ENCODE data around the gene PTGFRN. TPM values are rescaled to one million over a fixed set of nuclear protein-coding genes. Genes with fewer than 3 reads are reported as not detected.

The PTGFRN gene
- total and polyA plus RNA-seq, 2 of the 13 experiments (the other 11 are each of a cell fraction or from before 2014, with no cell fraction given): 3.3 to 11.3 TPM

- Histone ChIP-seq H2AFZ (ENCODE audit: low read length) (no peak overlapping the region), H4K20me1 (ENCODE audit: insufficient read depth, low read length) (no peaks in the 10 kb centered on the region), H3K36me3 (replicated peaks in 1 of 2; ENCODE audit: control insufficient read depth in 1 of 2, insufficient read depth in 2 of 2, low read length in 2 of 2) (no peaks in the 10 kb centered on the region), H3K9me3 (ENCODE audit: low read length) (no peaks in the 10 kb centered on the region), H3K79me2 (ENCODE audit: insufficient read depth, low read length) (no peaks in the 10 kb centered on the region), H3K4me3 (replicated peaks in 1 of 3; ENCODE audit: insufficient read depth in 1 of 3, low read depth in 2 of 3, low read length in 3 of 3) (no peak overlapping the region), H3K4me1 (ENCODE audit: insufficient read depth, low read length) (peaks cover 6% of the 10 kb centered on the region; the same call in 1 of the 2 replicates), H3K27me3 (ENCODE audit: control insufficient read depth in 1 of 2, insufficient read depth in 2 of 2, low read length in 2 of 2) (no peaks in the 10 kb centered on the region), H3K4me2 (ENCODE audit: low read depth, low read length) (no peak overlapping the region), H3K27ac (ENCODE audit: extremely low read length, insufficient read depth, low read length) (no peak overlapping the region), H3K9ac (ENCODE audit: insufficient read depth, low read depth, low read length) (no peak overlapping the region)
- BruUV-seq (replicated peaks): no TSS peak
- FAIRE-seq (no peak), DNase-seq (ENCODE audit: low spot score) (no peak), ATAC-seq (no peak)
- WGBS (ENCODE audit: low lambda C conversion rate): 65% methylated on average over 5 of the region's 5 CpGs
- ChIA-PET POLR2A (no interaction called here), CTCF (ENCODE audit: low intra/inter-chr PET ratio, low total read pairs) (no interaction called here)
- TF ChIP-seq IRF2 (CRISPR knock-in tag; IDR thresholded peaks at IDR 0.05) (no peak), ZNF513 (CRISPR knock-in tag; conservative IDR thresholded peaks at IDR 0.05) (no peak), SP5 (CRISPR knock-in tag; IDR thresholded peaks at IDR 0.05; ENCODE audit: borderline replicate concordance, low read depth) (no peak), ZNF576 (CRISPR knock-in tag; IDR thresholded peaks at IDR 0.05) (no peak), ZNF512 (CRISPR knock-in tag; IDR thresholded peaks at IDR 0.05) (no peak), RORA (CRISPR knock-in tag; IDR thresholded peaks at IDR 0.05) (no peak), DDIT3 (CRISPR knock-in tag; IDR thresholded peaks at IDR 0.05) (no peak), ZXDC (CRISPR knock-in tag; IDR thresholded peaks at IDR 0.05) (no peak), TARDBP (CRISPR knock-in tag; IDR thresholded peaks at IDR 0.05) (no peak), HDAC2 (CRISPR knock-in tag; IDR thresholded peaks at IDR 0.05) (no peak), HMG20B (CRISPR knock-in tag; conservative IDR thresholded peaks at IDR 0.05) (no peak), ZBTB8A (CRISPR knock-in tag; IDR thresholded peaks at IDR 0.05; ENCODE audit: borderline replicate concordance, low read depth) (no peak), ONECUT2 (CRISPR knock-in tag; IDR thresholded peaks at IDR 0.05) (no peak), BATF2 (CRISPR knock-in tag; IDR thresholded peaks at IDR 0.05) (no peak), MYC (CRISPR knock-in tag; IDR thresholded peaks at IDR 0.05; ENCODE audit: borderline replicate concordance) (no peak), ZNF326 (CRISPR knock-in tag; IDR thresholded peaks at IDR 0.05; ENCODE audit: borderline replicate concordance) (no peak), ZNF430 (CRISPR knock-in tag; IDR thresholded peaks at IDR 0.05) (no peak), SOX6 (IDR thresholded peaks at IDR 0.05) (no peak), SOX6 (CRISPR knock-in tag; IDR thresholded peaks at IDR 0.05) (no peak)
- intact Hi-C loops (cut with micrococcal nuclease; ENCODE audit: unreplicated experiment): no loop called here
- in situ Hi-C loops (cut with HindIII; ENCODE audit: extremely low pct_ligation_motif_present, low pct_unique_long_range_greater_than_20kb): no loop called here
These were observed 80.1 kb downstream of the PTGFRN start for GRCh38 chr1:116989835-116990234.

All from HepG2 (cell line).